Cardiac fibroblast (primary cell): ENCODE results near the gene STX8.

Source experiments
- DNase-seq, 2 donors: peaks; one replicate each; pipeline versions ENCODE4 v3.0.0 to v3.0.0-alpha.2; 2010; ENCODE audit warnings: low read depth in 2 of 2
- H3K4me3 ChIP-seq, 2 donors: replicated peaks in 1 of 2; 1 replicate in 1 of 2; 2 replicates in 1 of 2; pipeline ENCODE4 v1.5.1; 2011; ENCODE audit warnings: low read depth in 2 of 2, low read length in 2 of 2, mild to moderate bottlenecking in 2 of 2, moderate library complexity in 1 of 2
- CTCF ChIP-seq: IDR thresholded peaks from one replicate; pipeline ENCODE4 v1.5.1; 2011; ENCODE audit warnings: low read depth, mild to moderate bottlenecking, low read length, inconsistent platforms

Gene STX8

GRCh38 chr17:9221922-9222180, 353.8 kb downstream of the STX8 start:
- no peak overlapping the region for H3K4me3 ChIP-seq
- no peak for TF ChIP-seq CTCF
- DNase-seq: no peak

- TF ChIP-seq CTCF: no peak
- no peak overlapping the region for H3K4me3 ChIP-seq
Measured at GRCh38 chr17:9221147-9221921, 354.3 kb downstream of the STX8 start.

GRCh38 chr17:9220398-9221146, 355.0 kb downstream of the STX8 start:
- H3K4me3 ChIP-seq: no peak overlapping the region
- DNase-seq: no peak
- no peak for TF ChIP-seq CTCF

More at GRCh38 chr17:9221147-9221921, 354.3 kb downstream of the STX8 start:
- DNase-seq: no peak

- no peak for DNase-seq
- H3K4me3 ChIP-seq: no peak overlapping the region
- no peak for TF ChIP-seq CTCF
Measured at GRCh38 chr17:9219631-9220397, 355.8 kb downstream of the STX8 start.

- no peak overlapping the region for H3K4me3 ChIP-seq
- DNase-seq: peak; percentile 43 to 51
- no peak for TF ChIP-seq CTCF
Measured at GRCh38 chr17:9218911-9219310, 356.7 kb downstream of the STX8 start.

- no peak for TF ChIP-seq CTCF
- no peak for DNase-seq
- H3K4me3 ChIP-seq: no peak overlapping the region
Measured at GRCh38 chr17:9218064-9218635, 357.5 kb downstream of the STX8 start.
